GM19025 (cell line): ENCODE measurements around the gene NFIA.

Experiments used
- ATAC-seq: cut with Tn5 transposase; IDR thresholded peaks from one replicate; pipeline ENCODE4 v1.9.1; 2021; ENCODE audit warnings: mild to moderate bottlenecking, low read depth, moderate library complexity; ENCODE audit not compliant: unreplicated experiment

Gene NFIA

GRCh38 chr1:61204528-61204927, 122.2 kb downstream of the NFIA start:
- ATAC-seq, result no peak

DNA sequence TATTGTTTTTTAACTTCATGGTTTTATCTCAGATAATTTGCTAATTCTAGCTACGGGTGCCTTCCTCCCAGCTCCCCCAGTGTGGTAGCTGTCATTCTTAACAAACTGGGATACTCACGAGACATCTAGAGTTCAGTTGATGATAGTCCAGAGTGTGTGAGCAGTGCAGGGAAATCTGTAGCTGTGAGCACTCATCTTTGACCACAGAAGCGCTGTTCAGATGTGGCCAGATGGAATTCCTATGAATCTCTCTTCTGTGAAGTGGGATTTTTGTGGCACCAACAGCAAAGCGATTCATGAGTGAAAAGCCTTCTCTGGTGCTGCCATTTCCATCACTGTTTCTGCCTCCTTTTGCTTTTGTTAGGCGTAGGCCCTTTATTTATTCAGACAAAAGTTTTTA, 125.1 kb downstream of the NFIA start:
- ATAC-seq, result no peak

DNA sequence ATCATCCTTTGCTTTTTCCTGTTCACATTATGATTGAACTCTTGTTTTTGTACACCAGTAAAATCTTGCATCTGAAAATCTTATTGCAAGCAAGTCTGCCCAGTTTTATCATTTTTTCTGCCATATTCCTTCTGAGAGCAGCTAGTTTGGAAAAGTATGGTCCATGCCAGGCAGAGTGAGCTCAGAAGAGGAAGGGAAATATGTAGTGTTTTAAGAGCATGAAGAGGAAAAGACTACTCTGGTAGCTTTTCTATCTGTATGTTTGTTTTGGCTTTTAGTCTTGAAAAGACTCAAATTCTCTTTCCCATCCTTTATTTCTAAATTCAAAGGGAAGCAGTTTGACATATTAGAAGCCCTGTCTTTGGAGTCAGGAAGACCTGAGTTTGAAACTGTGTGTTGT, 125.8 kb downstream of the NFIA start:
- ATAC-seq, result no peak

GRCh38 chr1:61208831-61209230, 126.5 kb downstream of the NFIA start:
- ATAC-seq, result no peak

- no peak for ATAC-seq
Measured at GRCh38 chr1:61210435-61211154, 128.2 kb downstream of the NFIA start.

DNA sequence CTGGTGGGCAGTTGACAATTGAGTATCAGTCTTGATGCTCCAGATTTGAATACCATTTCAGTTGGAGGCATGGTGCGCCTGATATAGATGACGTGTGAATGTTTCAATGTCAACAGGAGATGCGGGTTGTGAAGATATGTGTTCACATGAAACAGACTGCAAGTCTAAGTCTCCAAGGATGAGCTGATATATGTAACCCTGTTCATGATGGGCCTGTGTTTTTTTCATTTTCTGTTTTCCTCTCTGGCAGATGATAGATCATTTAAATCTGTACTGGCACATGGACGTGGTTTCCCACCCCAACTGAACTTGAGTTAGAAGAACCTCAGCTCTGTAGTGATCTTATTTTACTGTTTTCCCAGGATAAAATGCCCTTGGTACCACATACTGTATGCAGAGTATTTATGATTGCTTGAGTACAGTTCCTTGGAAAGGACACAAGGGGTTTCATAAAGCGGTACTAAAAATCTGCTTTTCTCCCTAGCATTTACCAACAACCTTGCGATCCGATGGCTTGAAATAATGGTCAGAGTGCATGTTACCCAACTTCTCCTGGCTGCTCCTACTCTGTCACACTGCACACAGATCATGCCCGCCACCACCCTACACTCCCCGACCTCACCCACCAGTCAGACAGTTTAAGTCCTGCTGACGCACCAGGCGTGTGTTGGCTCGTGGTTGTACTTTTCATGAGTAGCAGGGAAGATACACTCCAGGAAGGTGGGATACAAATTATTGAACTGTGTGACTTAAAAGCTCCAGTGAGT, 131.1 kb downstream of the NFIA start:
- ATAC-seq, result no peak

- ATAC-seq, result no peak
Measured at GRCh38 chr1:61215119-61215518, 132.8 kb downstream of the NFIA start.

- ATAC-seq, result no peak
Measured at GRCh38 chr1:61215676-61216289, 133.4 kb downstream of the NFIA start.

DNA sequence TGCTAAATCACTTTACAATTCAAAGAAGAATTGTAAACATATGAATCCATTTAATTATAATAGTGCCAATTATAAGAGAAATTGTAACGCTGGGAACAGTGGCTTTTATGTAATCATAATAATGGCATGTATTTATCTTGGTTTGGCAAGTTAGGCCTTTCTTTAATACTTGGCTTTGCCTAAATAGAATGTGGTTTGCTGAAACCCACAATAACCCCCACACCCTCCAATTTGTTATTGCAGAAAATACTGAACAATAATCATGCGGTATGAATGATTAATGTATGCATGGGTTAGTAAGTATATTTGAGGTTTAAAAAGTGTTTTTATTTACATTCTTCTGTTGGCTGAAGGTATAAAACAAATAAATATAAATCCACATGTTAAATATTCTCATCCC, 138.2 kb downstream of the NFIA start:
- ATAC-seq, result no peak

DNA sequence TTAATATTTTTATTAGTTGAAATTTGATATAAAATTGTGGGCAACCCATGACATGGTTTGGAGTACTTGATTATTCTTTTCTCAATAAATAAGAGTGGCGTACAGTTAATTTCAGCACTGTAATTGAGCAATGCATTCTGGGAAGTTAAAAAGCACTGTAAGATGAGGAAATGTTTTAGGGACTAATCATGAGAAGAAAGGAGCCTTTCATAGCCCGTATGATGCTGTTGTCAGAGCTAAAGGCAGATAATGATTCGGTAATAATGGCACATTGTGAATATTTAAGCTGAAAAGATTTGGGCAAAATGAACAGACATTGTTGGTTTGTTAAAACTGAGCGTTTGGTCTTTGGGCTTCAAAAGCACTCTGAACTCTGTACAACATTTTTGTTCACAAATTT, 139.3 kb downstream of the NFIA start:
- no peak for ATAC-seq

GRCh38 chr1:61222240-61222639, 139.9 kb downstream of the NFIA start:
- ATAC-seq, result no peak

DNA sequence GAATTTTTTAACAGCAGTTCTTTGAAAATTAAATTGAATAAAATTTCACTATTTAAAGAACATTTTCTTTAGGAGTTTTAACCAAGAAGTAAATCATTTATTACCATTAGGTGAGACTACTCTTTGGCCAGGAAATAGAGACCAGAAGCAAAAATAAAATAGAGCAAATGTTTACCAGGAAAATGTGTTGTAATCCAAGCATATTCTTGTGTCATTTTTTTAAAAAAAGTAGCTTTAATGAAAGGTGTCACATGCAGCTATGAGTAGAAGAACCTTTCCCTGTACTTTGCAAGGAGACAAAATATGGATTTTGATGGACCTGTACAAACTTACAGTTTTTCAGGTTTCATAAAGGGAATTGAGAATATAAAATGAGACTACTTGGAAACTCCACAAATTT, 140.8 kb downstream of the NFIA start:
- no peak for ATAC-seq

DNA sequence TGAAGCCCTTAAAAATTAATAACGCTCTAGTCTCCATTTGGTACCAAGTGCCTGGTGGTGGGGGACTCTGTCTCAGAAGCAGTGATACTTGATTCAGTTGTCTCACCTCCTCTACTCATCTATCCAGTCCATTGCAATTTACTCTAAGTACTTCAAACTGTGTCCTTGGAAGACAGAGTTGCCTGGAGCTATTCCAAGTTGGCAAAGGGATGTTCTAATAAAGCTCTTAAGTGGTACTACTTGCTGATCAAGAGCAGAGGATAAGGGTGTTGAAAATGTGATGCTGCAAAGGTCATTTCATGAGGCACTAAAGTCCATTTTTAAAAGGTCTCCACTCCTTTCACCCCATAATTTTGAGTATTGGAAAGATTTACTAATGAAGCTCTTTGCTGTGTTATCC, 142.2 kb downstream of the NFIA start:
- no peak for ATAC-seq

- no peak for ATAC-seq
Measured at GRCh38 chr1:61225478-61225877, 143.1 kb downstream of the NFIA start.

DNA sequence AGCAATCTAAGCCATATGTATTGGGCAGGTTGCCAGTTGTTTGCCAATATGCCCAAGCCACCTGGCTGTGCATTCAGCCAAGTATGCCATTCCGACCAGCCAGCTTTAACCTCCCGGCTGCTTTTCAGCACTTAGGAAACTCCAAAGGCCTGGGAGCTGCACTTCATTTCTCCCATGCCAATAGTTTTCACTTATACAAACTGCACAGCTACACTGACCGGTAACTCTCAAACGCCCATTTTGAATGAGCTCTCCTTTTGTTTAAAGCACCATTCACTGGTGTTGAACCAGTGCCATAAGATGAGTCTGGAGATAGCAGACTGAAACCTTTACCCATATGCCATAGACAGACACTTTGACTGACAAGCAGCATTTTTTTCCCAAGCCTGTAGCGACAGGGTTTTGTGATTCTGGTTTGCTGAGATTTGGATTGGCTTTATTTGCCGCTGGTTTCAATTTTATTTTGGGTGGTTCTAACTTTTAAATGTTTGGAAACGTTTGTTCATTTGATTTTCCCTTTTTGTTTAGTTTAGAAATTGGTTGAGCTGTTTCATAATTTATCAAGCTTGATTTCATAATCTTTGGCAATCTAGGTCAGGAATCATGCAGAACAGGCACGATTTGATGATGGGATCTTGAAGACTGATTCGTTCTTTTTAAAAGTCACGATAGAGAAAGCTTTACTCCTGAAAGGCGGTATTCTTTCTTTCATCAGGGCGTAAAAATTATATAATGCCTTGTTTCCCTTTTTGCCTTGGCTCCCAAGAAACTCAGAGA, 144.6 kb downstream of the NFIA start:
- ATAC-seq, result no peak

GRCh38 chr1:61227857-61228550, 145.6 kb downstream of the NFIA start:
- no peak for ATAC-seq

GRCh38 chr1:61230523-61230922, 148.2 kb downstream of the NFIA start:
- no peak for ATAC-seq

DNA sequence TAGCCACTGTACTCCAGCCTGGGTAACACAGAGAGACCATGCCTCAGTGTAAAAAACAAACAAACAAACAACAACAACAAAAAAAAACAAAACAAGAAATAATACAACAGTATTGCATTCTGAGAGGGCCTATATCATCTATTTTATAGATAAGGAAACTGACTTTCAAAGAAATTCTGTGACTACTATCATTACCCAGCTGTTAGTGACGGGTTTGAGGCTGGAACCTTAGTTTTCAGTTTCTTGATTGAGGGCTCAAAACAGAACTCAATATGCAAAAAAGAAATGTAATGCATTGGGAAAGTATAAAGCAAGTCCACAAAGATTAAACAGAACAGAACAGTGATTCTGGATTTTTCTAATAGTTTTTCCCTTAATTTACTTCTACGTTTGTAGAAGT, 149.4 kb downstream of the NFIA start:
- ATAC-seq, result no peak

DNA sequence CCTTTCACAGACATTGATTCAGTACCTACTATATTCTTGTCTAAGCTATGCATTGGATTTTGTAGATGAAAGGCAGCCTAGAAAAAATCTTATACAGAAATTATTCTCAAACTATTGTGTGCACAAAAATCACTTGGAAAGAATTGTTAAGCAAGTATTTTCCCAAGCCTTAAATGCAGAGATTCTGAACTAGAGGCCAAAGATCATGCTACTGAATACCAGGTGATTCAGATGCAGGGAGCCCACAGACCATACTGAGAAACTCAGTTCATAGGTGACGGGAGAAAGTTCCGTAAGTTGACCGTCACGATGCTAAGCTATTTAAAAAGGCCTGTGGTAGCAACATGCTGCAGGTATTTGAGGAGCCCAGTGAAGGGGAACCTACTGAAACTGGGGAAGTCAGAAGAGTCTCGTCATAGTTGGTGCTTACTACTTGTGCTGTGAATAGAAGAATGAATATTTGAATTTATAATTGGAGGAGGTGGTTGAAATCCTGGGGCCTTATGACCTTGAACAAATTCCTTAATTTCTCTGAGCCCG, 150.8 kb downstream of the NFIA start:
- ATAC-seq, result no peak

DNA sequence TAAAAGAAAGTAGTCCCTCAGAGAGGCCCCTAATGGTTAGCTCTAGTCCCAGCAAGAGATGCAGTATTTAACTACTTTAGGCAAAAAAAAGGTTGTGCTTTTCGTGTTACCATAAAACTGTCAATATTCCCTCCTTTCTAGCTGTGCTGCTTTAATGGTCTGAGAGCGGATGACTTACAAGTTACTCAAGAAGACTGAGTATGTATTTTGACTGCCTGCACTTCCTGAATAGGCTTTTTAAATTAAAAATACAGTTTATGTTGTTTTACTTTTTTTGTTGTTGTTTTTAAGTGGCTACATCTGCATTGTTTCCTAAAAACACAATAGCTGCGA, 152.2 kb downstream of the NFIA start:
- no peak for ATAC-seq
